D721Med (cell line): ENCODE results near the gene EIF4G1.

ENCODE experiments used
- DNase-seq: peaks from one replicate; pipeline ENCODE4 v3.0.0; 2011; ENCODE audit warnings: low spot score; ENCODE audit not compliant: insufficient read length
- FAIRE-seq: peaks from 2 replicates; lab custom pipeline; 2011; peaks lifted over from hg19 to GRCh38; lab: Jason Lieb, UNC
- TF ChIP-seq, protein P1 (sequence below): IDR thresholded peaks from 2 replicates; pipeline ENCODE4 v1.5.1; 2012; ENCODE audit warnings: mild to moderate bottlenecking, control low read depth; ENCODE audit not compliant: insufficient read depth; ENCODE audit errors: missing control alignments

The EIF4G1 gene

GRCh38 chr3:184307915-184308314 lies 6.5 kb upstream of the EIF4G1 start:
- DNase-seq, result no peak
- no peak for FAIRE-seq
- TF ChIP-seq, protein P1, sequence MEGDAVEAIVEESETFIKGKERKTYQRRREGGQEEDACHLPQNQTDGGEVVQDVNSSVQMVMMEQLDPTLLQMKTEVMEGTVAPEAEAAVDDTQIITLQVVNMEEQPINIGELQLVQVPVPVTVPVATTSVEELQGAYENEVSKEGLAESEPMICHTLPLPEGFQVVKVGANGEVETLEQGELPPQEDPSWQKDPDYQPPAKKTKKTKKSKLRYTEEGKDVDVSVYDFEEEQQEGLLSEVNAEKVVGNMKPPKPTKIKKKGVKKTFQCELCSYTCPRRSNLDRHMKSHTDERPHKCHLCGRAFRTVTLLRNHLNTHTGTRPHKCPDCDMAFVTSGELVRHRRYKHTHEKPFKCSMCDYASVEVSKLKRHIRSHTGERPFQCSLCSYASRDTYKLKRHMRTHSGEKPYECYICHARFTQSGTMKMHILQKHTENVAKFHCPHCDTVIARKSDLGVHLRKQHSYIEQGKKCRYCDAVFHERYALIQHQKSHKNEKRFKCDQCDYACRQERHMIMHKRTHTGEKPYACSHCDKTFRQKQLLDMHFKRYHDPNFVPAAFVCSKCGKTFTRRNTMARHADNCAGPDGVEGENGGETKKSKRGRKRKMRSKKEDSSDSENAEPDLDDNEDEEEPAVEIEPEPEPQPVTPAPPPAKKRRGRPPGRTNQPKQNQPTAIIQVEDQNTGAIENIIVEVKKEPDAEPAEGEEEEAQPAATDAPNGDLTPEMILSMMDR, result no peak

GRCh38 chr3:184308744-184309143 lies 5.7 kb upstream of the EIF4G1 start:
- TF ChIP-seq, protein P1, result no peak
- DNase-seq (no peak), FAIRE-seq (no peak)

DNA sequence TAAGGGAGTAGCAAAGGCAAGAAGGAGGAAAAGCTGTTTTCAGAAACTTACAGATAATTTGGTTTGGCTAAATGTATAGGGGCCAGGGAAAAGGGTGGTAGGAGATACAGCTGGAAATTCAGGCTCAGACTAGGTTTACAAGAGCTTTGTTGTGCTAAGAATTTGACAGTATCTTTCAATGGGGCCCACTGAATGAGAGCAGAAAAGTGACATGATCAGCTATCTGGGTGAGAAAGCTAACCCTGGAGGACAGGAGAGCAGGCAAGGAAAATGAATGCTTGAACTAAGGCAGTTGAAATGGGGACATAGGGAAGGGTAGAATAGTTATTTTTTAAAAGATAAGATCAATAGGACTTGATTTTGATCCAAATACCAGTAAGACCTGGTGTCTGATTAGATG lies 2.8 kb upstream of the EIF4G1 start:
- DNase-seq, result no peak
- no peak for FAIRE-seq
- TF ChIP-seq, protein P1, result no peak

GRCh38 chr3:184314700-184315542 lies 515 bp downstream of the EIF4G1 start:
- TF ChIP-seq, protein P1, result no peak
- DNase-seq, result no peak
- no peak for FAIRE-seq

- FAIRE-seq (no peak), DNase-seq (no peak)
- TF ChIP-seq, protein P1, result no peak
Observed at GRCh38 chr3:184315543-184315867, 1.1 kb downstream of the EIF4G1 start.

DNA sequence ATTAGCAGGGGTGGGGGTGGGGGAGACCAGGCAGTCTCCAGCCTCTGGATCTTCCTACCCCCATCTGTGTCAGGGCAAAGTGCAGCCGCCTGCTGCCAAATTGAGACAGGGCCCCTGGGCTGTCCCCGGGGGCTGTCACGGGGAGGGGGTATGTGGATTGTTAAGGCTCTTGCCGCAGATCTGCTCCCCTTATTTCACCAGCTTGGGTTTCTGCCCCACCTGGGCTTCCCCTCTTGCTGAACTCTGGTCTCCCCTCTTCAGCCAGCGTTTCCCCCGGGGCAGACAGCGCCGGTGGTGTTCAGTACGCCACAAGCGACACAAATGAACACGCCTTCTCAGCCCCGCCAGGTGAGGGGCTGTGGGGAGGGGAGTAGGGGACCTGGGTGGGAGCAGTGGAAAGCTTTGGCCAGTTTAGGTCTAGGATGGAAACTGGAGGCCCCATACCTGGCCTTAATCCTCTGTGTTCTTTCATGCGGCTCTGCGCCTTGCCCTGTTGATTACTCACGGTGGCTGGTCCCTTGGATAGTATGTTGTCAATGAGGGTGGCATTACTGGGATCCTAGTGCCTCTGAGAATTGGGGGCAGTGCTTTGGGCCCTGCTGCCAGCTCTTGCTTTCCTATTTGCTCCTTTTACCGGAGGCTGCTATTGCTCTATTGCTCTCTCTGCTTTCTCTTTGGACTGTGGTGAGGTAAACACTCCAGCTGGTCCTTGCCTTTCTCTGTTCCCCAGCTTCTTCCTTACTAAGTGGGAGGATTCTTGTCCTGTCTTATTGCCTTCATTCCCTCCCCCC lies 1.7 kb downstream of the EIF4G1 start:
- no peak for FAIRE-seq
- TF ChIP-seq, protein P1, result no peak
- DNase-seq, result no peak
